NCI-H1417 treated with DMSO at 0.1 percent for 48 hours (cell line): Measurements from ENCODE around the gene C1orf52.

Experiments
- DNase-seq: peaks from one replicate; lab custom pipeline; 2025; lab: John Stamatoyannopoulos, UW

The C1orf52 gene

DNA sequence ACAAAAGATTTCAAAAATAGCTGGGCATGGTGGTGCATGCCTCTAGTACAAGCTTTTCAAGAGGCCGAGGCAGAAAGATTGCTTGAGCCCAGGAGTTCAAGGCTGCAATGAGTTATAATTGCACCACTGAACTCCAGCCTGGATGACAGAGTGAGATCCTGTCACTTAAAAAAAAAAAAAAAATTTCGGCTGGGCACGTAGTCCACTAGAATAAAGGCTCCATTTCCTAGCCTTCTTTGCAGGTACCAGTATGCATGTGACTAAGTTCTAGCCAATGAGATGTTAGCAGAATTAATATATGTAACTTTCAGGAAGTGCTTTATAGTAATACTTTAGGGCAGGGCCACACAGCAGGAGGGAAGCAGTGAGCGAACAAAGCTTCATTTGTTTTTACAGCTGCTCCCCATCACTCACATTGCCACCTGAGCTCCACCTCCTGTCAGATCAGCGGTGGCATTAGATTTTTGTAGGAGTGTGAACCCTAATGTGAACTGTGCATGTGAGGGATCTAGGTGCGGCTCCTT, 29.8 kb downstream of the C1orf52 start:
- DNase-seq, result peak; percentile 81

DNA sequence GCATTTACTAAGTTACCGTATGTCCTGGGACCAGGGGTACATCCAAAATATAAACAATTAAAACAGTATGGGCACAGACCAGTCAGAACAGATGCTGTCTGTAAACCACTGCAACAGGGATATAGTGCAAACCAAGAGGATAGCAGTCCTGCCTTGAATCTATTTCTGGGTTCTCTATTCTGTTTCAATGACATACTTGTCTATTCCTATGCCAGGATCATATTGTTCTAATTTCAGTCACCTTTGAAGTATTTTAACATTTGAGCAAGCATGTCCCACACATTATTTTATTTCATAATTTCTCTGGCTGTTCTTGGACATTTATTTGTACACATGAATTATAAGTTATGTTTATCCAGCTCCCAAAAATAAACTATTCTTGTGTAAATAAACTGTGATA, 30.5 kb downstream of the C1orf52 start:
- DNase-seq, result no peak

DNA sequence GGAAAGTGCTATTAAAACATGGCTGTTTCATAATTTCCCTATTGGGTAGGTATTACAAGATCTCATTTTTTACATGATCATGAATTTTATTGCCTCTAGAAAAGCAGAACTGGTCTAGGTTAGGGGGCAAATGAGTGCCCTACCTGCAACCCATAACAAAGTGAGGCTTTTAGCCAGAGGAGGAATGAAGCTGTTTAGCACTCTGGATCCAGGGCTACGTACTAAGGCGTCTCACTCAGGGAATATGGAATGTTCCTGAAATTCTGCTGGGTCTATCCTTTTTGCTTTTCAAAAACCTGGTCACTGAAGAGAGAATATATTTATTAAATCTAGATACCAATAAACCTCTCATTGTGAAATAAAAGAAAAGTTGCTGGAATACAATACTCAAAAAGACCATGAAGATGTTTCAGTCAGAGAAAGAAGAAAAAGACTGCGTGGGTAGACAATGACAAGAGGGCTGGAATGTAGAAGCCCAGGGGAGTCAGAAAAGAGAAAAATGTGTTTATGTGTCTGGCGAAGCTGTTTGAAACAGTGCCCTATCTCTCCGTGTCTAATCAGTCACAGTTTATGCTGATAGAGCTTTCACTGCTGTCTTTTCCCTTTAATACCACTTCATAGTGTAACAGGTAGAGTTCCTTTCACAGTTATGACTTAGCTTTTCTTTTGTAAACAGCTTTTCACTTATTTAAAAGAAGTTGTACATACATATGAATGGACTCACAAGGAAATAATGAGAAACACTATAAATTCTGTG, 33.7 kb downstream of the C1orf52 start:
- DNase-seq, result no peak

DNA sequence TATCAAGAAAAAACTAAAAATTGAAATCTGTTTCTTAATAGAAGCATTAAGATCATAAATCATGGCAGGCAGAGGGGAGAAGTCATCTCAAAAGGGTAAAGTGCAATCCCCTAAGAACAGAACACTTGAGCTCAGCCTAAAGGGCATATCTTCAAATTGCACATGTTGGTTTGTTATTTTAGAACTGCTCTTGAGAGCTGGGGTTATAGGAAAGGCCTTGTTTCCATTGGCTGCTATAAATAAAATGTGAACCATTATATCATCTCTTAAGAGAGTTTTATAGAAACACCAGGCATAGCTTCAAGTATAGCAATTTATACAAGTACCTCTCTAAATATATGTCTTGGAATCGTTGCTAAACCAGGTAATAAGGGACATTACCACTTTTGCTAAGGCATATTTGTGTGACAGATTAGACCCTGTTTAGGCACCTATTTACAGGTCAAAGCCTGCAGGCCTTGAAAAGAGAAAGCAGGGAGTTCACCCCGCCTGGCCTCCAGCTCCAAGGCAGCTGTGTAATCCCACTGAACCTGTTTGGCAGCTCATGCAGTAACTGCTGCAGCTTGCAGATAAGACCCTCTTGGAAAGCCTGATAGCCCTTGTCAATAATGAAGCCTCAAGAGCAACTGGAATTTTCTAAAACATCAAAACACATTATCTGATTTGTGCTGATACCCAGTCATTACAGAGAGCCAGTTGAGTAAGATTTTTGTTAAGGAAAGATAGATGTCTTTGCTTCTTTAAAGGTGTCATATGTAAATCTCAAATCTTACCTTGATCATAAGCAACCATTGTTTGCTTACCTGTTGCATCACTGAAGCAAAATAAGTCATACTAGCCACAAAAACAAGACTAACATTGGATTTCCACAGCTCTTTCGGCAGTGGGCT, 34.5 kb downstream of the C1orf52 start:
- peak; percentile 76 for DNase-seq

DNA sequence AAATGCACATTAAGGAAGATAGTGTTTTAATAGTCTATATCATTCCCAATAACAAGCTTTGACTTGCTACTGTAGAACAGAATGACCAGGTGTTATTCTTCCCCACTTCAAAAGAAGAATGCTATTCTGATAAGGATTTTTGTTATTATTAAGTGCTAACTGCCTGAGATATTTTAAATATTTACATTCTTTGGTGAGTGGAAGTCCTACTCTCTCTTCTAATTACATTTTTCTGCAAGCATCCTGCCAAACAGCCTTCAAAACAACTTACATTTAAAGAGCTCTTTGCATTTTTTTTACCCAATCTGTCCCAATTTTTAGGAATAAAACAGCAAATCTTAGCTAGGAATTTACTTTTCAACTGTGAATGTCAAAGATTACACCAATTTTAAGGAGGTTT, 35.2 kb downstream of the C1orf52 start:
- DNase-seq, result no peak

DNA sequence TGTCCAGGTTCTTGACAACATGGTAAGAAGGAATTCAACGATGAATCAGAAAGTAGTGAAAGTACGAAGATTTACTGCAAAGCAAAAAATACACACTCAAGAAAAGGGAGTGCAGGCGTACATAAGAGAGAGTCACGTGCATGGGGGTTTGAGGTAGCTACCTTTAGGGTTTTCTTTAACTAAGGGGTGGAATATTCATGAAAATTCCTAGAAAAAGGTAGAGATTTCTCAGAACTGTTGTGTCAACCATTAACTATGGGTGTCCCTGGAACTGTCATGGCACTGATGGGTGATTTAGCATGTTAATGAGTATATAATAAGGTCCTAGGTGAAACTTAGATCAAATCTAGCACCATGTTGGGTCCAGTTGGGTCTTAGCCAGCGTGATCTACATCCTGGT, 36.1 kb downstream of the C1orf52 start:
- no peak for DNase-seq

DNA sequence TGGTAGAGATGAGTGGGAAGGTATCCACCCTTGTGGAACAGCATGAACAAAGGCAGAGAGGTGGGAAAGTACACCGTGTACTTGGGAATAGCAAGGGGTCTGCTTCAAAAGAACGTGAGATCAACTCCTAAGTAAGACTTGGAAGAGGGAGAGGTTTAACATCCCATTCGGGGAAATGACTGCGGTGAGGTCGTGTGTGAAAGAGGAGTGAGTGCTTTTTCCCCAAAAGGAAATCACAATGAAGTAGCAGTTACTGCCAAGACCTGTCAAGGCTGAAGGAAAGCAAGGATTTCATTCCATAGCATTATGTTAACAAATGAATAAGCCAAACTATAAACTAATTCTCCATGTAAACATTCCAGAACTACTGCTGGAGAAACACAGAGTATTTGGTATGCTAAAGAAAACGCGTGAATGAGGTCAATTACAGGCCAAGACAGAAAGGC, 38.7 kb downstream of the C1orf52 start:
- DNase-seq, result no peak

DNA sequence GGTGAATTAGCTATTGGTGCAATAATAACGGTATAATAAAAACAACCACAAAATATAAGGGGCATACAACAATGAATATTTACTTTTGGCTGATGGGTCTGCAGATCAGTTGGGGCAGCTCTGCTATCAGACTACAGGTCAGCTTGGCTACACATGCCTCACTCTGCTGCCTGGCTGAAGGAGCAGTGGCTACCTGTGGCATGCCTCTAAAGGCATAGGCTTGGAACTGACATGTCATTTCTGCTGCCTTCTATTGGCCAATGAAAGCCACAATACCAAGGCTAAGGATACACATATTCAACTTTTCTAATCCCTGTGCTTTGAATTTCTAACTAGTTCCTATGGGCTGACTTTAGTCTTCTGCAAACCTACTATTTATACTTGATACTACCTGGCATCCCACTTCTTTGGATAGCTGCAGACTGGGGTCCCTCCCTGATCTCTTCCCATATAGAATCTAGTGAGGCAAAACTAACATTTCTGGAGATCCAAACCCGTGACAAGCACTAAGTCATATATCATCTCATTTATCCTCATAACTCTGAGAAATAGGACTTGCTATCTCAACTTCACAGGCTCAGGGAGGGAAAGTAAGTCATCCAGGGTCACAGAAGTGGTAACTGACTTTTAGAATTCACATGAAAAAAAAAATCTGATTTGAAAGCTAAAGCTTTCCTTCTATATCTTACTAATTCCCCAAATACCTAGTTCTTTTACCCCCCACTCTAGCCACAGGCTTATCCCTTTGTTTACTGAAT, 39.4 kb downstream of the C1orf52 start:
- DNase-seq, result no peak

DNA sequence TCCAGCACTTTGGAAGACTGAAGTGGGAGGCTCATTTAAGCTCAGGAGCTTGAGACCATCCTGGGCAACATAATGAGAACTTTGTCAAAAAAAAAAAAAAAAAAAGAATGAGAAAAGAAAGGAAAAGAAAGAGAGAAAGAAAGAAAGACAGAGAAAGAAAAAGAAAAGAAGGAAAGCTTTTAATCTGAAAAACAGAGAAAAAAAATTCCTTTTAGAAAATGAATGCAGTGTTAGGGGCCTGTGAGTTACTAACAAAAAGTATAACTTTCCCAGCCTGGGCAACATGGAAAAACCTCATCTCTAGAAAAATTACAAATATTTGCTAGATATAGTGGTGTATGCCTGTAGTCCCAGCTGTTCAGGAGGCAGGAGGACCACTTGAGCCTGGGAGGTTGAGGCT, 42.8 kb downstream of the C1orf52 start:
- DNase-seq, result no peak

DNA sequence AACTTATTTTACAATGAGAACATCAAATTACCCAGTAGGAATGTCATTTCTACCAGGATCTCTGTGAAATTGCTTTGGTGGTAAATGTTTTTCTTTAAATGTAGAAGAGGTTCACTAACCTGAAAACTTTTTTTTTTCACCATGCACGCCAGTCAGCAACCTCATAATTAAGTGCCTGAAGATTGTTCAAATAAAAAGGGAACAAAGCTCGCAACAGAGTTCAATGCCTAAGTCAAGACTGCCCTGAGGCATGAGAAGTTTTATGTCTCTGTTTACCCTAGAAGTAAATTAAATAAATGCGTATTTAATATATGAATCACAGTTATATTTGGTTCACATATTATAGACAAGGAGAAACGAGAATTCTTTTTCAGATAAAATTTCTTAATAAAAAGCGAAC, 44.8 kb downstream of the C1orf52 start:
- DNase-seq, result no peak

DNA sequence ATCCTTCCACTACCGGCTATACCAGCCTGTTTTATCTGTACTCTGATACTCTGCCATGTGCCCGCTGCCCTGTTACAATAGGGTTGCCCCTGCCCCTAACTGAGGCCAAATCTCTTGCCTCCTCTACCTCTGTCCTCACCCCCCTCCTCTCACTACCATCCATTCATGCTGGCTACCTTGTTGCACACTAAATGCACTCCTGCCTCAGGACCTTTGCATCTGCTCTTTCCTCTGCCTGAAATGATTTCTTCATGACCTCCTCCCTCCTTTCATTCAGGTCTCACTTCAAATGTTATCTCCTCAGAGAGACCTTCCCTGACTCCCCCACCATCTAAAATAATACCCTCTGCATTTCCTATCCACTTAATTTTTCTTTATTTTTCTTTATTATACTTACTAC, 51.0 kb downstream of the C1orf52 start:
- DNase-seq, result no peak

DNA sequence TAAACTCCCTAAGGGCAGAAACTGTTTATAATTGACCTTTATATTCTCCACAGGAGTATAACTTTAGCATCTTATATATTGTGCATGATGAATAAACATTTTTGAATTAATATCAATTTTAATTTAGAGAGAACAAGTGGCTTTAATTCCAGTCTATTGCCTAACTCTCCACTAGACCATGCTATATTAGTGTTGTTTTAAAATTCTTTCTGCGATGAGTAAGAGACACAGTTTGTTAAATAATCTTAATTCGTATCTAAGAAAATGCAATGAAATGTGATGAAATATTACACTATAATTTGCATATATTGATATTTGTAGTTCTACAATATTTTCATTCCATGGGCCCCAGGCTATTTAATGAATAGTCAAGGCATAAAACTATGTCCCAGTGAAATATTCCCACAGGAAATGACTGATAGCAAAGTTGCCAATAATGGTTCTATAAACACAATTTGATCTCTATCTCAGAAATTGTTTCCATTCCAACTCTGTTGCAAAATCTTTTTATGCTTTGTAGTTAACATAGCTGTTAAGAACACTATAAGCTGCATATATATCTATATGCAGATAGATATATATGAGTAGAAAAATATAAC, 55.8 kb downstream of the C1orf52 start:
- no peak for DNase-seq

DNA sequence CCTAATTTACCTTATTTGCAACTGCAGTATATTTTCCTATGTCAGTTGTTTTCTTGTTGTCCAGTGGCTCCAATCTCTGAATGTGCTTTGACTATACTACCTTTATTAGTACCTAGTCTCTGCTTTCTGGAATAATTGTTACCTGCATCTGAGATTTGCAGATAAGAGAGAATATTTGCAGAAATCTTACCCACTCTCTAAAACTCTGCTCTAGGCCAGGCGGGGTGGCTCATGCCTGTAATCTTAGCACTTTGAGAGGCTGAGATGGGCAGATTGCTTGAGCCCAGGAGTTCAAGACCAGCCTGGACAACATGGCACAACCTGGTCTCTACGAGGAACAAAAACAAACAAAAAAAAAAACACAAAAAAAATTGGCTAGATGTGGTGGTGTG, 56.6 kb downstream of the C1orf52 start:
- DNase-seq, result no peak

DNA sequence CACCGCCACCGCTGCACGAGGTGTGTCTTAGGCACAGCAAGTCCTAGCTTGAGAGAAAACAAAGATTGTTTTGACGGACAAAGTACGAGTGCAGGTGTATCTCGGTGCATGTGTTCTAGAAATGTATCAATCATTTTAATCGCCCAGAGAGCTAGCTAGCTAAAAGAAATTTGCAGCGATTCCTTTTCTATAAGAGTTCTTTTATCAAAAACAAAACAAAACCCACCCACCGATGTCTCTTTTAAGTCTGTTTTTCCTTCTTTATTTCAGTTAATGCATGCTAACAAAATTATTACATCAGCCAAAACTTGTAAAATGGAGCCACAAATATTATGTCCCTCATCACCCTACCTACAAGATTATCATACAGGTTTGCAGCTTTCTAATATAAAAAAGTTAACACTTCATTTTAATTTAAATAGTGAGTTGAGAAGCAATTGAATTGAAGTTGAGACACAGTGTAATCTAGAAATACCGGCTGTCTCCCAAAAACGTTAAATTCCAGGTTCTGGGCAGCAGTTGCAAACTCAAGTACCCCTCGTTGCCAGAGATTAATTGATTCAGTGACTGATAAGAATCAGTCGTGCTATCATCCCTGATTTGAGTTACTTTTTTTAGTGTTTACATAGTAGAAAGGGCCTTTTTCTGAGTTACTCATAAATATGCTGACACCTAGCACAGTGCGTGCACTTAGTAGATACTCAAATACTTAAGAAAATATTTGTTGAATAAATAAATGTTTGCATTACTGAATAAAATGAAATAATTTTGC, 57.2 kb downstream of the C1orf52 start:
- DNase-seq, result no peak

DNA sequence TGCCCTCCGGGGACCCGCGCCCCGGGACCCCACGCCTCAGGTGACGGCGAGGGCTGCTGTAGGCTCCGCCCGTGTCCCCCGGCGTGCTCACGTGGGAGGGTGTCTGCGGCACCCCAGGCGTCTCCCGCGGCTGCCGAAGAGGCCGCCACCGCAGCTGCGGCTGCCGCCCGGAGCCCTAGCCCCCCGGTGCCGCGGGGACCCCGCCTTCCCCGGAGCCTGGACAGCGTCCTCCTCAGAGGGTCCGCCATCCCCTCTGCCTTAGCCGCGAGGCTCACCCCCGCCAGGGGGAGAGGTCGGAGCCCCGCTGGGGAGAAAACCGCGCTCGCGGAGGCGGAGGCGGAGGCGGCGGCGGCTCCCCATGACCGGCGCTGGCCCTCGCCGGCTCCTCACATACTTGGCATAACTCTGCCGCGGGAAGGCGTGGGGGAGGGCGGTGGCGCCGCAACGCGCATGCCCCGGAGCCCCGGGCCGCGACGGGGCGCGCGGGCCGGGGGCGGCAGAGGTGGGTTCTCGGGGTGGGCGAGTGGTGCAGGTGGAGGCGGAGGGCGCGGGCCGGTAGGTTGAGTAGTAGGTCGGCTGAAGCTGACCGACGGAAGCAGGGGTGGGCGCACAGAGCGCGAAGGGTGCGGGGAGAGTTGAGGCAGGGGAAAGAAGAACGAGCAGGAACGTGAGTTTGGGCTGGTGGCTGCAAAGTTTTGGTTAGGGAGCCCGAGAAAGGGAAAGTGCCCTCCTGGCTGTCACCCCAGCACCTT, 57.9 kb downstream of the C1orf52 start:
- no peak for DNase-seq

DNA sequence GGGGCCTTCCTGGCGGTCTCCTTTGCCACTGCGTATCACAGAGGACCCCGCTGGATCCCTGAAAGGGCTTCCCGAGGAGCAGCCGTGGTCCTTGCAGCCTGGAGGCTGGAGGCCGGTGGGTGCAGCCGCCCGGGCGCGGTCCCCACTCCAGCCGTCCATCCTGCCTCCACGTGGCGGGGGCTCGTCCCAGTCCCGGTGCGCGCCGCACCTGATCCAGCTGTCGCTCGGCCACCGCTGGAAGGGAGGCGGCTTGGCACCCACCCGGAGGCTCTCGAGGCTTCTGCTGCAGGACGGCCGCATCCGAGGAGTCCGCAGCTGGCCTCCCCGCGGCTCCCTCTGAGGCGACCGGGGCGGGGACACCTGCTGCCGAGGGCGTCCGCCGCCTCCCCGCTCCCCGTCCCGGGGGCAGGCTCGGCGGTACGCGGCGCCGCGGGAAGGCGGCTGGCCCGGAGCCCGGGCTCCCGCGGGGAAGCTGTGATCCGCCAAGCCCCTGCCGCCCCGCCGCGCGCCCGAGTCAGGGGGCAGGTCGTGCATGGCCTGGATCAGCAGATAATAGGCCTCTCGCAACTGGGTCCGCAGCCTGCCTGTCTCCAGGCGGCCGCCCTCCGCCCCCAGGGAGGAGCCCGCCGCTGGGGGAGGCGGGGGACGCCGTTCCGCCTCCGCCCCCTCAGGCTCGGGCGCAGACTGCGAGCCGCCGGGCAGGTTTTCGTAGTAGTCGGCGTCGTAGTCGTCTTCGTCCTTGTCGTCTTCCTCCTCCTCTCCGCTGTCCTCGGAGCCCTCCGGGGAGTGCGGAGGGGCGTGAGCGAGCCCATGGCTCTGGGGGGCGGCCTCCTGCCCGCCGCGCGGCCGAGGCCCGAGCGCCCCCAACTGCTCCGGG, 58.8 kb downstream of the C1orf52 start, which contains the start of gene SYDE2:
TSS of gene SYDE2 (minus strand) at position 554 of the 877 bp plus-strand sequence. CDS start at position 534, 20 bp downstream.
- no peak for DNase-seq
